Immature natural killer cell (primary cell): ENCODE measurements around the gene SLC10A1. TPM values are rescaled to one million over a fixed set of nuclear protein-coding genes. Genes with fewer than 3 reads are reported as not detected.
A peak's percentile ranks its signal among the peaks of the same experiment; 100 is the strongest.

Experiments used
- DNase-seq, 3 donors: peaks; one replicate each; pipeline ENCODE4 v3.0.0; 2022; ENCODE audit warnings: mixed read lengths in 1 of 3
- H3K27ac Mint-ChIP-seq, 6 donors: one replicate each; pipeline ENCODE4 v1.8.0; 2020; ENCODE audit warnings: mixed read lengths in 6 of 6, mild to moderate bottlenecking in 5 of 6, inconsistent platforms in 4 of 6, moderate library complexity in 3 of 6
- H3K27me3 Mint-ChIP-seq, 3 donors: one replicate each; pipeline ENCODE4 v1.8.0; 2020 to 2021; ENCODE audit warnings: low read depth in 3 of 3, mild to moderate bottlenecking in 3 of 3, mixed read lengths in 3 of 3, moderate library complexity in 3 of 3, inconsistent platforms in 1 of 3
- H3K36me3 Mint-ChIP-seq, 3 donors: one replicate each; pipeline ENCODE4 v1.8.0; 2020; ENCODE audit warnings: mixed read lengths in 3 of 3, inconsistent platforms in 2 of 3, mild to moderate bottlenecking in 2 of 3
- H3K4me1 Mint-ChIP-seq, 2 donors: one replicate each; pipeline ENCODE4 v1.8.0; 2020; ENCODE audit warnings: inconsistent platforms in 2 of 2, mild to moderate bottlenecking in 2 of 2, mixed read lengths in 2 of 2, moderate library complexity in 1 of 2
- H3K4me3 Mint-ChIP-seq, 5 donors: one replicate each; pipeline ENCODE4 v1.8.0; 2020; ENCODE audit warnings: mild to moderate bottlenecking in 5 of 5, mixed read lengths in 5 of 5, inconsistent platforms in 3 of 5, moderate library complexity in 3 of 5
- H3K9me3 Mint-ChIP-seq, 6 donors: one replicate each; pipeline ENCODE4 v1.8.0; 2020; ENCODE audit warnings: mild to moderate bottlenecking in 6 of 6, mixed read lengths in 6 of 6, inconsistent platforms in 4 of 6, moderate library complexity in 3 of 6
- polyA plus RNA-seq, 3 donors: library from polyadenylated mRNA; unstranded; fragments of 300-500 nt; fragmentation: Illumina TruSeq; gene quantifications; one replicate each; pipeline ENCODE4 v1.2.3, GENCODE V29; 2021

Gene SLC10A1
- under 1 TPM in 1 of 3 donors, not detected in 2; 0.09 TPM for polyA plus RNA-seq

- Mint-ChIP-seq H3K27me3 (peaks cover 0 to 2% (median 1%) of the 10 kb centered on the region in 3 donors), H3K27ac (no peak within 1 kb of the TSS), H3K4me3 (no peak within 1 kb of the TSS), H3K36me3 (peaks cover 0 to 5% (median 5%) of the 10 kb centered on the region in 3 donors), H3K4me1 (no peaks in the 10 kb centered on the region), H3K9me3 (no peaks in the 10 kb centered on the region)
- no peak for DNase-seq
These were observed at the start of gene SLC10A1 for GRCh38 chr14:69796797-69797500. TSS of gene SLC10A1 (minus strand) at chr14:69797241. CDS start at chr14:69797155, 86 bp downstream.

- Mint-ChIP-seq H3K27me3 (peaks cover 0 to 11% (median 2%) of the 10 kb centered on the region in 3 donors), H3K27ac (no peak overlapping the region), H3K9me3 (no peaks in the 10 kb centered on the region), H3K4me3 (no peak overlapping the region), H3K36me3 (no peaks in the 10 kb centered on the region), H3K4me1 (peaks cover 4 to 7% of the 10 kb centered on the region in 2 donors)
- DNase-seq: peak in 2 of 3 donors; percentile 2 to 4
These were observed 48.7 kb upstream of the SLC10A1 start for GRCh38 chr14:69845787-69846186.

- Mint-ChIP-seq H3K4me1 (peaks cover 4 to 7% of the 10 kb centered on the region in 2 donors), H3K36me3 (no peaks in the 10 kb centered on the region), H3K4me3 (no peak overlapping the region), H3K9me3 (no peaks in the 10 kb centered on the region), H3K27me3 (peaks cover 0 to 11% (median 2%) of the 10 kb centered on the region in 3 donors), H3K27ac (no peak overlapping the region)
- no peak for DNase-seq
These were observed 48.1 kb upstream of the SLC10A1 start for GRCh38 chr14:69845050-69845581.

- H3K4me3 Mint-ChIP-seq: no peak overlapping the region
- peaks cover 0 to 11% (median 0%) of the 10 kb centered on the region in 3 donors for H3K27me3 Mint-ChIP-seq
- H3K36me3 Mint-ChIP-seq: no peaks in the 10 kb centered on the region
- no peak for DNase-seq
- H3K9me3 Mint-ChIP-seq: no peaks in the 10 kb centered on the region
- H3K4me1 Mint-ChIP-seq: peaks cover 4 to 7% of the 10 kb centered on the region in 2 donors
- no peak overlapping the region for H3K27ac Mint-ChIP-seq
These were observed 47.1 kb upstream of the SLC10A1 start for GRCh38 chr14:69844171-69844570.

- DNase-seq: no peak
- no peaks in the 10 kb centered on the region for H3K9me3 Mint-ChIP-seq
- H3K4me1 Mint-ChIP-seq: peaks cover 4 to 7% of the 10 kb centered on the region in 2 donors
These were observed 45.8 kb upstream of the SLC10A1 start for GRCh38 chr14:69842686-69843420.

GRCh38 chr14:69841656-69842055, 44.6 kb upstream of the SLC10A1 start:
- peaks cover 4 to 6% of the 10 kb centered on the region in 2 donors for H3K4me1 Mint-ChIP-seq
- peaks cover 0 to 14% (median 0%) of the 10 kb centered on the region in 3 donors for H3K27me3 Mint-ChIP-seq
- no peak for DNase-seq
- no peak overlapping the region for H3K27ac Mint-ChIP-seq
- no peak overlapping the region for H3K4me3 Mint-ChIP-seq
- H3K9me3 Mint-ChIP-seq: no peaks in the 10 kb centered on the region
- no peaks in the 10 kb centered on the region for H3K36me3 Mint-ChIP-seq

More at GRCh38 chr14:69842686-69843420, 45.8 kb upstream of the SLC10A1 start:
- no peaks in the 10 kb centered on the region for H3K36me3 Mint-ChIP-seq
- no peak overlapping the region for H3K4me3 Mint-ChIP-seq
- peaks cover 0 to 7% (median 0%) of the 10 kb centered on the region in 3 donors for H3K27me3 Mint-ChIP-seq
- H3K27ac Mint-ChIP-seq: no peak overlapping the region

- DNase-seq: no peak
- Mint-ChIP-seq H3K27me3 (peaks cover 0 to 13% (median 1%) of the 10 kb centered on the region in 3 donors), H3K4me3 (no peak overlapping the region), H3K9me3 (no peaks in the 10 kb centered on the region), H3K36me3 (no peaks in the 10 kb centered on the region), H3K4me1 (no peaks in the 10 kb centered on the region), H3K27ac (no peak overlapping the region)
These were observed 42.6 kb upstream of the SLC10A1 start for GRCh38 chr14:69839661-69840060.

GRCh38 chr14:69838881-69839416, 41.9 kb upstream of the SLC10A1 start:
- Mint-ChIP-seq H3K4me3 (no peak overlapping the region), H3K27ac (no peak overlapping the region), H3K36me3 (no peaks in the 10 kb centered on the region), H3K9me3 (no peaks in the 10 kb centered on the region), H3K4me1 (no peaks in the 10 kb centered on the region), H3K27me3 (peaks cover 0 to 12% (median 1%) of the 10 kb centered on the region in 3 donors)
- DNase-seq: no peak

GRCh38 chr14:69828879-69829278, 31.8 kb upstream of the SLC10A1 start:
- no peaks in the 10 kb centered on the region for H3K9me3 Mint-ChIP-seq
- no peak overlapping the region for H3K27ac Mint-ChIP-seq
- no peak overlapping the region for H3K4me3 Mint-ChIP-seq
- peaks cover 0 to 2% (median 0%) of the 10 kb centered on the region in 3 donors for H3K27me3 Mint-ChIP-seq
- no peaks in the 10 kb centered on the region for H3K4me1 Mint-ChIP-seq
- no peak for DNase-seq
- no peaks in the 10 kb centered on the region for H3K36me3 Mint-ChIP-seq

GRCh38 chr14:69828354-69828753, 31.3 kb upstream of the SLC10A1 start:
- Mint-ChIP-seq H3K9me3 (no peaks in the 10 kb centered on the region), H3K36me3 (no peaks in the 10 kb centered on the region), H3K27me3 (peaks cover 0 to 2% (median 0%) of the 10 kb centered on the region in 3 donors), H3K27ac (no peak overlapping the region), H3K4me1 (no peaks in the 10 kb centered on the region), H3K4me3 (no peak overlapping the region)
- no peak for DNase-seq

- H3K36me3 Mint-ChIP-seq: no peaks in the 10 kb centered on the region
- H3K4me1 Mint-ChIP-seq: no peaks in the 10 kb centered on the region
- H3K27me3 Mint-ChIP-seq: peaks cover 0 to 2% (median 0%) of the 10 kb centered on the region in 3 donors
- no peak for DNase-seq
- no peak overlapping the region for H3K27ac Mint-ChIP-seq
- H3K9me3 Mint-ChIP-seq: no peaks in the 10 kb centered on the region
- no peak overlapping the region for H3K4me3 Mint-ChIP-seq
These were observed 30.5 kb upstream of the SLC10A1 start for GRCh38 chr14:69827560-69827959.

- Mint-ChIP-seq H3K4me1 (peaks cover 0 to 5% of the 10 kb centered on the region in 2 donors), H3K4me3 (no peak overlapping the region), H3K27me3 (peaks cover 0 to 2% (median 2%) of the 10 kb centered on the region in 3 donors), H3K36me3 (no peaks in the 10 kb centered on the region), H3K27ac (no peak overlapping the region), H3K9me3 (no peaks in the 10 kb centered on the region)
- DNase-seq: no peak
These were observed 25.4 kb upstream of the SLC10A1 start for GRCh38 chr14:69822456-69822855.

- peaks cover 0 to 5% of the 10 kb centered on the region in 2 donors for H3K4me1 Mint-ChIP-seq
These were observed 23.9 kb upstream of the SLC10A1 start for GRCh38 chr14:69820991-69821390.

GRCh38 chr14:69819607-69820006, 22.6 kb upstream of the SLC10A1 start:
- H3K9me3 Mint-ChIP-seq: no peaks in the 10 kb centered on the region
- peaks cover 0 to 2% (median 2%) of the 10 kb centered on the region in 3 donors for H3K27me3 Mint-ChIP-seq
- H3K4me1 Mint-ChIP-seq: peaks cover 0 to 5% of the 10 kb centered on the region in 2 donors
- H3K4me3 Mint-ChIP-seq: no peak overlapping the region
- no peak for DNase-seq
- no peak overlapping the region for H3K27ac Mint-ChIP-seq
- no peaks in the 10 kb centered on the region for H3K36me3 Mint-ChIP-seq

More at GRCh38 chr14:69820991-69821390, 23.9 kb upstream of the SLC10A1 start:
- DNase-seq: no peak
- H3K4me3 Mint-ChIP-seq: no peak overlapping the region
- no peaks in the 10 kb centered on the region for H3K9me3 Mint-ChIP-seq
- H3K36me3 Mint-ChIP-seq: no peaks in the 10 kb centered on the region
- peaks cover 0 to 2% (median 2%) of the 10 kb centered on the region in 3 donors for H3K27me3 Mint-ChIP-seq
- H3K27ac Mint-ChIP-seq: no peak overlapping the region
